HepG2 (cell line): Measurements from ENCODE around the gene PPCDC. TPM values are rescaled to one million over a fixed set of nuclear protein-coding genes. Genes with fewer than 3 reads are reported as not detected.

Source experiments
- ATAD3A ChIP-seq: sonication (generic); formaldehyde crosslinking; IDR thresholded peaks from 2 replicates; pipeline ENCODE4 v1.4.0; 2020; ENCODE audit warnings: missing genetic modification reagents
- CHCHD3 ChIP-seq: sonication (generic); formaldehyde crosslinking; IDR thresholded peaks from 2 replicates; pipeline ENCODE4 v1.8.0; 2022; ENCODE audit warnings: mild to moderate bottlenecking, missing genetic modification reagents, moderate library complexity
- EP300 ChIP-seq, 3 experiments: sonication (generic) in 1 of 3; formaldehyde crosslinking in 1 of 3; IDR thresholded peaks; 2 replicates each; pipeline versions ENCODE4 v1.5.1 to v1.6.1; 2011 to 2020; ENCODE audit warnings: low read depth in 2 of 3, low read length in 2 of 3, borderline replicate concordance in 1 of 3, improper control_type of control experiment in 1 of 3, mild to moderate bottlenecking in 1 of 3, missing genetic modification reagents in 1 of 3, moderate library complexity in 1 of 3
- HNRNPUL1 ChIP-seq: fragments of 200-400 bp; formaldehyde crosslinking; IDR thresholded peaks from 2 replicates; pipeline ENCODE4 v1.6.1; 2017; ENCODE audit warnings: low read depth, mild to moderate bottlenecking, low read length, moderate library complexity
- KDM3A ChIP-seq: IDR thresholded peaks from 2 replicates; pipeline ENCODE4 v1.6.1; 2018; ENCODE audit warnings: low read depth, missing compliant biosample characterization
- MAFK ChIP-seq, 2 experiments: IDR thresholded peaks in 1 of 2; conservative IDR thresholded peaks in 1 of 2; 2 replicates each; pipeline ENCODE4 v1.6.1; 2011; ENCODE audit warnings: improper control_type of control experiment in 2 of 2, low read length in 2 of 2
- NFKBIZ ChIP-seq: IDR thresholded peaks from 2 replicates; pipeline ENCODE4 v1.6.1; 2018; ENCODE audit warnings: missing genetic modification reagents, missing compliant biosample characterization
- TBX2 ChIP-seq: sonication (generic); formaldehyde crosslinking; IDR thresholded peaks from 2 replicates; pipeline ENCODE4 v1.5.0; 2020; ENCODE audit warnings: missing genetic modification reagents, mild to moderate bottlenecking, borderline replicate concordance
- ZKSCAN5 ChIP-seq: sonication (generic); formaldehyde crosslinking; IDR thresholded peaks from 2 replicates; pipeline ENCODE4 v1.5.1; 2020; ENCODE audit warnings: mild to moderate bottlenecking, missing genetic modification reagents
- ZNF34 ChIP-seq: sonication (generic); formaldehyde crosslinking; IDR thresholded peaks from 2 replicates; pipeline ENCODE4 v1.4.0; 2020; ENCODE audit warnings: mild to moderate bottlenecking, missing genetic modification reagents, borderline replicate concordance
- ZNF543 ChIP-seq: sonication (generic); formaldehyde crosslinking; IDR thresholded peaks from 2 replicates; pipeline ENCODE4 v1.4.0; 2020; ENCODE audit warnings: mild to moderate bottlenecking, missing genetic modification reagents
- polyA plus RNA-seq, 8 experiments: library from polyadenylated mRNA; depleted of rRNA in 3 of 8; stranded (reverse) in 7 of 8; unstranded in 1 of 8; fragments of >200 nt; fragmentation: Illumina TruSeq in 4 of 8; extraction: Trizol in 4 of 8; gene quantifications; 2 replicates each; pipeline versions ENCODE4 v1.2.1 to v1.2.3, GENCODE V29; 2011 to 2016; ENCODE audit warnings: low read depth in 4 of 8, missing spikeins in 1 of 8, mixed read lengths in 1 of 8; ENCODE audit not compliant: insufficient read depth in 1 of 8
- total RNA-seq, 5 experiments: library from RNA; depleted of rRNA; stranded (reverse); fragments of >200 nt; fragmentation: Illumina TruSeq; extraction: Trizol; gene quantifications; 2 replicates each; pipeline ENCODE4 v1.2.3, GENCODE V29; 2016; ENCODE audit warnings: low read depth in 1 of 5
- TF ChIP-seq, protein P1 (sequence below): IDR thresholded peaks from 2 replicates; pipeline ENCODE4 v1.6.1; 2016; ENCODE audit warnings: low read depth, missing genetic modification reagents, missing compliant biosample characterization
- TF ChIP-seq, protein P2 (sequence below): sonication (generic); formaldehyde crosslinking; IDR thresholded peaks from 2 replicates; pipeline ENCODE4 v1.4.0; 2020; ENCODE audit warnings: missing genetic modification reagents, borderline replicate concordance
- TF ChIP-seq, protein P3 (sequence below): IDR thresholded peaks from 2 replicates; pipeline ENCODE4 v1.6.1; 2016; ENCODE audit warnings: missing genetic modification reagents, missing compliant biosample characterization
- TF ChIP-seq, protein P4 (sequence below): sonication (generic); formaldehyde crosslinking; IDR thresholded peaks from 2 replicates; pipeline ENCODE4 v1.8.1; 2023; ENCODE audit warnings: mild to moderate bottlenecking, missing genetic modification reagents
- TF ChIP-seq, protein P5 (sequence below): sonication (generic); formaldehyde crosslinking; conservative IDR thresholded peaks from 2 replicates; pipeline ENCODE4 v1.4.0; 2020; ENCODE audit warnings: missing genetic modification reagents

PPCDC gene
- total and polyA plus RNA-seq, 2 of the 13 experiments (the other 11 are each of a cell fraction or from before 2014, with no cell fraction given) = 12.3 to 12.8 TPM

DNA sequence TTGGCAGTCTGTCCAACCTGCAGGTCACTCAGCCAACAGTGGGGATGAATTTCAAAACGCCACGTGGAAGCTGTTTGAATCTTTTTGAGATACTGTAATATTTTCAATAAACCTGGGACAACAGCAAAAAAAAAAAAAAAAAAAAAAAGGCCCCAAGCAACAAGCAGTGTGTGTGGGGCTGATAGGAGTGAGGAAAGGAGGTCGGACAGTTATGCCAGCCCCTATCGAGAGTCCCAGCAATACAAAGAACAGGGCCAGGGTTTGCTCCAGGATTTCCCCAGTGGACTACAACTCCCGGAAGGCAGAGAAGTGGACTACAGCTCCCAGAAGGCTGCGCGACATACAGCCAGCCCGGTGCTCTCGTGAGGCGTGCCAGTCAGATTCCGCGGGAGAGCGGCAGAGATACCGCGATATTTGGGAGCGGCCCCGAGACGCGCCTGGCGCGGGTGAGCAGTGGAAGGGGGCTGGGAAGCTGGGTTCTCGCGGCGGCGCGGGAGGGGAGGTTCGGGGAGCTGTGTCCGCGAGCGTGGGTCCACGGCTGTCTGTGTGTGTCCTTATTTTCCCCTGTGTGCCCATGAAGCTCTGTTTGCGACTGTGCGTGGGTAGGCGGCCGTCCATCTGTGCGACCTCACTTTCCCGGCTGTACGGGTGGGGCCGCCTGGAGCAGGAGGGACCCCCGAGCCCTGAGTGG lies at the start of gene PPCDC (continued):
- TF ChIP-seq ZNF543 (CRISPR knock-in tag) (peak; percentile 76), ATAD3A (CRISPR knock-in tag) (no peak), ZKSCAN5 (CRISPR knock-in tag) (no peak), MAFK (conservative IDR thresholded peaks at IDR 0.05 in 1 of 2, IDR thresholded peaks at IDR 0.05 in 1 of 2; ENCODE audit: low read length in 2 of 2) (no peak), ZNF34 (peak; percentile 84; the same call in 1 of the 2 replicates), NFKBIZ (no peak), CHCHD3 (CRISPR knock-in tag) (no peak), TBX2 (peak; percentile 50; the same call in 1 of the 2 replicates), HNRNPUL1 (no peak), KDM3A (no peak), EP300 (IDR thresholded peaks at IDR 0.05; ENCODE audit: low read depth in 2 of 2, low read length in 2 of 2) (0 out of 4 replicates have a peak, but pooled peaks of 1 of the 2 experiments have one; percentile 37), EP300 (CRISPR knock-in tag; IDR thresholded peaks at IDR 0.05; ENCODE audit: borderline replicate concordance) (no peak)
- TF ChIP-seq, protein P1, sequence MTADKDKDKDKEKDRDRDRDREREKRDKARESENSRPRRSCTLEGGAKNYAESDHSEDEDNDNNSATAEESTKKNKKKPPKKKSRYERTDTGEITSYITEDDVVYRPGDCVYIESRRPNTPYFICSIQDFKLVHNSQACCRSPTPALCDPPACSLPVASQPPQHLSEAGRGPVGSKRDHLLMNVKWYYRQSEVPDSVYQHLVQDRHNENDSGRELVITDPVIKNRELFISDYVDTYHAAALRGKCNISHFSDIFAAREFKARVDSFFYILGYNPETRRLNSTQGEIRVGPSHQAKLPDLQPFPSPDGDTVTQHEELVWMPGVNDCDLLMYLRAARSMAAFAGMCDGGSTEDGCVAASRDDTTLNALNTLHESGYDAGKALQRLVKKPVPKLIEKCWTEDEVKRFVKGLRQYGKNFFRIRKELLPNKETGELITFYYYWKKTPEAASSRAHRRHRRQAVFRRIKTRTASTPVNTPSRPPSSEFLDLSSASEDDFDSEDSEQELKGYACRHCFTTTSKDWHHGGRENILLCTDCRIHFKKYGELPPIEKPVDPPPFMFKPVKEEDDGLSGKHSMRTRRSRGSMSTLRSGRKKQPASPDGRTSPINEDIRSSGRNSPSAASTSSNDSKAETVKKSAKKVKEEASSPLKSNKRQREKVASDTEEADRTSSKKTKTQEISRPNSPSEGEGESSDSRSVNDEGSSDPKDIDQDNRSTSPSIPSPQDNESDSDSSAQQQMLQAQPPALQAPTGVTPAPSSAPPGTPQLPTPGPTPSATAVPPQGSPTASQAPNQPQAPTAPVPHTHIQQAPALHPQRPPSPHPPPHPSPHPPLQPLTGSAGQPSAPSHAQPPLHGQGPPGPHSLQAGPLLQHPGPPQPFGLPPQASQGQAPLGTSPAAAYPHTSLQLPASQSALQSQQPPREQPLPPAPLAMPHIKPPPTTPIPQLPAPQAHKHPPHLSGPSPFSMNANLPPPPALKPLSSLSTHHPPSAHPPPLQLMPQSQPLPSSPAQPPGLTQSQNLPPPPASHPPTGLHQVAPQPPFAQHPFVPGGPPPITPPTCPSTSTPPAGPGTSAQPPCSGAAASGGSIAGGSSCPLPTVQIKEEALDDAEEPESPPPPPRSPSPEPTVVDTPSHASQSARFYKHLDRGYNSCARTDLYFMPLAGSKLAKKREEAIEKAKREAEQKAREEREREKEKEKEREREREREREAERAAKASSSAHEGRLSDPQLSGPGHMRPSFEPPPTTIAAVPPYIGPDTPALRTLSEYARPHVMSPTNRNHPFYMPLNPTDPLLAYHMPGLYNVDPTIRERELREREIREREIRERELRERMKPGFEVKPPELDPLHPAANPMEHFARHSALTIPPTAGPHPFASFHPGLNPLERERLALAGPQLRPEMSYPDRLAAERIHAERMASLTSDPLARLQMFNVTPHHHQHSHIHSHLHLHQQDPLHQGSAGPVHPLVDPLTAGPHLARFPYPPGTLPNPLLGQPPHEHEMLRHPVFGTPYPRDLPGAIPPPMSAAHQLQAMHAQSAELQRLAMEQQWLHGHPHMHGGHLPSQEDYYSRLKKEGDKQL = peak; percentile 16; the same call in 1 of the 2 replicates
- TF ChIP-seq, protein P2, sequence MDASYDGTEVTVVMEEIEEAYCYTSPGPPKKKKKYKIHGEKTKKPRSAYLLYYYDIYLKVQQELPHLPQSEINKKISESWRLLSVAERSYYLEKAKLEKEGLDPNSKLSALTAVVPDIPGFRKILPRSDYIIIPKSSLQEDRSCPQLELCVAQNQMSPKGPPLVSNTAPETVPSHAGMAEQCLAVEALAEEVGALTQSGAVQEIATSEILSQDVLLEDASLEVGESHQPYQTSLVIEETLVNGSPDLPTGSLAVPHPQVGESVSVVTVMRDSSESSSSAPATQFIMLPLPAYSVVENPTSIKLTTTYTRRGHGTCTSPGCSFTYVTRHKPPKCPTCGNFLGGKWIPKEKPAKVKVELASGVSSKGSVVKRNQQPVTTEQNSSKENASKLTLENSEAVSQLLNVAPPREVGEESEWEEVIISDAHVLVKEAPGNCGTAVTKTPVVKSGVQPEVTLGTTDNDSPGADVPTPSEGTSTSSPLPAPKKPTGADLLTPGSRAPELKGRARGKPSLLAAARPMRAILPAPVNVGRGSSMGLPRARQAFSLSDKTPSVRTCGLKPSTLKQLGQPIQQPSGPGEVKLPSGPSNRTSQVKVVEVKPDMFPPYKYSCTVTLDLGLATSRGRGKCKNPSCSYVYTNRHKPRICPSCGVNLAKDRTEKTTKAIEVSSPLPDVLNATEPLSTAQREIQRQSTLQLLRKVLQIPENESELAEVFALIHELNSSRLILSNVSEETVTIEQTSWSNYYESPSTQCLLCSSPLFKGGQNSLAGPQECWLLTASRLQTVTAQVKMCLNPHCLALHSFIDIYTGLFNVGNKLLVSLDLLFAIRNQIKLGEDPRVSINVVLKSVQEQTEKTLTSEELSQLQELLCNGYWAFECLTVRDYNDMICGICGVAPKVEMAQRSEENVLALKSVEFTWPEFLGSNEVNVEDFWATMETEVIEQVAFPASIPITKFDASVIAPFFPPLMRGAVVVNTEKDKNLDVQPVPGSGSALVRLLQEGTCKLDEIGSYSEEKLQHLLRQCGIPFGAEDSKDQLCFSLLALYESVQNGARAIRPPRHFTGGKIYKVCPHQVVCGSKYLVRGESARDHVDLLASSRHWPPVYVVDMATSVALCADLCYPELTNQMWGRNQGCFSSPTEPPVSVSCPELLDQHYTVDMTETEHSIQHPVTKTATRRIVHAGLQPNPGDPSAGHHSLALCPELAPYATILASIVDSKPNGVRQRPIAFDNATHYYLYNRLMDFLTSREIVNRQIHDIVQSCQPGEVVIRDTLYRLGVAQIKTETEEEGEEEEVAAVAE (CRISPR knock-in tag) = peak; percentile 78; the same call in 1 of the 2 replicates
- TF ChIP-seq, protein P3, sequence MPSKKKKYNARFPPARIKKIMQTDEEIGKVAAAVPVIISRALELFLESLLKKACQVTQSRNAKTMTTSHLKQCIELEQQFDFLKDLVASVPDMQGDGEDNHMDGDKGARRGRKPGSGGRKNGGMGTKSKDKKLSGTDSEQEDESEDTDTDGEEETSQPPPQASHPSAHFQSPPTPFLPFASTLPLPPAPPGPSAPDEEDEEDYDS = peak; percentile 52; the same call in 1 of the 2 replicates
- TF ChIP-seq, protein P4, sequence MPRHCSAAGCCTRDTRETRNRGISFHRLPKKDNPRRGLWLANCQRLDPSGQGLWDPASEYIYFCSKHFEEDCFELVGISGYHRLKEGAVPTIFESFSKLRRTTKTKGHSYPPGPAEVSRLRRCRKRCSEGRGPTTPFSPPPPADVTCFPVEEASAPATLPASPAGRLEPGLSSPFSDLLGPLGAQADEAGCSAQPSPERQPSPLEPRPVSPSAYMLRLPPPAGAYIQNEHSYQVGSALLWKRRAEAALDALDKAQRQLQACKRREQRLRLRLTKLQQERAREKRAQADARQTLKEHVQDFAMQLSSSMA (CRISPR knock-in tag) = peak; percentile 80; the same call in 1 of the 2 replicates
- TF ChIP-seq, protein P5, sequence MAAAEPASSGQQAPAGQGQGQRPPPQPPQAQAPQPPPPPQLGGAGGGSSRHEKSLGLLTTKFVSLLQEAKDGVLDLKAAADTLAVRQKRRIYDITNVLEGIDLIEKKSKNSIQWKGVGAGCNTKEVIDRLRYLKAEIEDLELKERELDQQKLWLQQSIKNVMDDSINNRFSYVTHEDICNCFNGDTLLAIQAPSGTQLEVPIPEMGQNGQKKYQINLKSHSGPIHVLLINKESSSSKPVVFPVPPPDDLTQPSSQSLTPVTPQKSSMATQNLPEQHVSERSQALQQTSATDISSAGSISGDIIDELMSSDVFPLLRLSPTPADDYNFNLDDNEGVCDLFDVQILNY (CRISPR knock-in tag) = peak; percentile 76; the same call in 1 of the 2 replicates
